ENCODE results near the gene FOSL1. TPM values are rescaled to one million over a fixed set of nuclear protein-coding genes. Genes with fewer than 3 reads are reported as not detected.

FOSL1 gene
- total RNA-seq, 1 donor from 2014 or later = 0.47 TPM

DNA sequence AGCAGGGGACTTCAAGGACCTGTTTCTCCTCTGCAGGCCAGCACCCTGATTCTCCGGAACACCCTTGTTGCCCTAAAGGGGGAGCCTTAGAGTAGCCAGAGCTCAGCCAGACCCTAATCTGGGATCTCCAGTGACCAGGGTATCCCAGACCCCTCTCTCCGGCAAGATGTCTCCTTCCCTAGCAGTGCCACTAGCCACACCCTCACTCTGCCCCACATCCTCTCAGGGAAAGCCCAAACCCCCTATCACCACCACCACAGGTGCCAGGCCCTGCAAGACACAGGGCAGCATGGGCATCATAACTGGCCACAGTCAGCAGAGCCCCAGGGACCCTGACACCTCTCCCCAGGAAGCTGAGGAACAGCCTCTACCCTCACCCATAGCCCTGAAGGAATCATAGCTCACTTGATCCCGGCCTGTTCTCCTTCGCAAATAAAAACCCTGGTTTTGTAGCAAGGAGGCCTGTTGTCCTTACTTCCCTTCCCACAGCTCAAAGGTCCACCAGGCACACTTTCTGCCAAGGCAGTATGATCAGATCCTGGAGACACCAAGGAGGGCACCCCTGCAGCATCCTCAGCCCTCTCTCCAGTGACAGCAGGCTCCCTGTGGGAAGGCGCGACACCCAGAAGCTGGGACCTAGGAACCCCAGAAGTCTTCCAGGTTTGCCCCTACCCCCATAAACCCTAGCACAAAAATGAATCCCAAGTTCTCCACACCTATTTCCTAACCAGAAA, 46.8 kb downstream of the FOSL1 start:
- H3K27me3 ChIP-seq (ENCODE audit: low read depth) = no peaks in the 10 kb centered on the region
- TF ChIP-seq, protein P1, sequence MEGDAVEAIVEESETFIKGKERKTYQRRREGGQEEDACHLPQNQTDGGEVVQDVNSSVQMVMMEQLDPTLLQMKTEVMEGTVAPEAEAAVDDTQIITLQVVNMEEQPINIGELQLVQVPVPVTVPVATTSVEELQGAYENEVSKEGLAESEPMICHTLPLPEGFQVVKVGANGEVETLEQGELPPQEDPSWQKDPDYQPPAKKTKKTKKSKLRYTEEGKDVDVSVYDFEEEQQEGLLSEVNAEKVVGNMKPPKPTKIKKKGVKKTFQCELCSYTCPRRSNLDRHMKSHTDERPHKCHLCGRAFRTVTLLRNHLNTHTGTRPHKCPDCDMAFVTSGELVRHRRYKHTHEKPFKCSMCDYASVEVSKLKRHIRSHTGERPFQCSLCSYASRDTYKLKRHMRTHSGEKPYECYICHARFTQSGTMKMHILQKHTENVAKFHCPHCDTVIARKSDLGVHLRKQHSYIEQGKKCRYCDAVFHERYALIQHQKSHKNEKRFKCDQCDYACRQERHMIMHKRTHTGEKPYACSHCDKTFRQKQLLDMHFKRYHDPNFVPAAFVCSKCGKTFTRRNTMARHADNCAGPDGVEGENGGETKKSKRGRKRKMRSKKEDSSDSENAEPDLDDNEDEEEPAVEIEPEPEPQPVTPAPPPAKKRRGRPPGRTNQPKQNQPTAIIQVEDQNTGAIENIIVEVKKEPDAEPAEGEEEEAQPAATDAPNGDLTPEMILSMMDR (IDR thresholded peaks at IDR 0.05; ENCODE audit: borderline replicate concordance) = no peak
- H3K36me3 ChIP-seq = peaks cover 60% of the 10 kb centered on the region
- H3K4me3 ChIP-seq = no peak overlapping the region
- no peak overlapping the region for H3K27ac ChIP-seq (replicated peaks)
- intact Hi-C loops (cut with micrococcal nuclease) = no loop called here
- DNase-seq = no peak
- peaks cover 44% of the 10 kb centered on the region for H3K4me1 ChIP-seq
- peaks cover 9% of the 10 kb centered on the region for H3K9me3 ChIP-seq (replicated peaks)

DNA sequence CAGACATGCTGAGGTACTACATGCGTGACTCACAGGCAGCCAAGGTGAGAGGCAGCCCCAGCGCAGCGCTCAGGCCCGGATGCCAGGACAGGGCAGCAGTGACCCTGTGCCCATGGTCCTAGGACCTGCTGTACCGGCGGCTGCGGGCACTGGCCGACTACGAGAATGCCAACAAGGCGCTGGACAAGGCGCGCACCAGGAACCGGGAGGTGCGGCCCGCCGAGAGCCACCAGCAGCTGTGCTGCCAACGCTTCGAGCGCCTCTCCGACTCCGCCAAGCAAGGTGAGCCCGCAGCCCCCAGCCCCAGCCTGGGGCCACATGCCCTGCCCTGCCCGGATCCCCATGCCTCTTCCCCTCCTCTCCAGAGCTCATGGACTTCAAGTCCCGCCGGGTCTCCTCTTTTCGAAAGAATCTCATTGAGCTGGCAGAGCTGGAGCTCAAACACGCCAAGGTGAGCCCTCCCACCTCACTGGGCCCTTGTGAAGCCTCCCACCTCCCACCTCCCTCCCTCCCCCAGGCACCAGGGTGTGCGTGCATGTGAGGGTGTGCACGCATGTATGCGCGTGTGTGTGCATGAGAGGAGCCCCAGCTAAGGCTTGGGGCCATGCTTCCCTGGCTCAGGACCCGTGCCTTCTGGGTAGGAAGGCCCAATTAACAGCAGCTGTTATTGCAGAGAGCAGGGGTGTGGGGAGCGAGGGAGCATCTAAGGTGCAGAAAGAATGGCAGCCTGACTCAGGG, 47.5 kb downstream of the FOSL1 start:
- Histone ChIP-seq H3K4me3 (no peak overlapping the region), H3K36me3 (peaks cover 60% of the 10 kb centered on the region), H3K27me3 (ENCODE audit: low read depth) (no peaks in the 10 kb centered on the region), H3K9me3 (replicated peaks) (peaks cover 9% of the 10 kb centered on the region), H3K27ac (replicated peaks) (no peak overlapping the region), H3K4me1 (peaks cover 41% of the 10 kb centered on the region)
- DNase-seq = no peak
- TF ChIP-seq, protein P1 (IDR thresholded peaks at IDR 0.05; ENCODE audit: borderline replicate concordance) = no peak
- intact Hi-C loops (cut with micrococcal nuclease) = no loop called here

DNA sequence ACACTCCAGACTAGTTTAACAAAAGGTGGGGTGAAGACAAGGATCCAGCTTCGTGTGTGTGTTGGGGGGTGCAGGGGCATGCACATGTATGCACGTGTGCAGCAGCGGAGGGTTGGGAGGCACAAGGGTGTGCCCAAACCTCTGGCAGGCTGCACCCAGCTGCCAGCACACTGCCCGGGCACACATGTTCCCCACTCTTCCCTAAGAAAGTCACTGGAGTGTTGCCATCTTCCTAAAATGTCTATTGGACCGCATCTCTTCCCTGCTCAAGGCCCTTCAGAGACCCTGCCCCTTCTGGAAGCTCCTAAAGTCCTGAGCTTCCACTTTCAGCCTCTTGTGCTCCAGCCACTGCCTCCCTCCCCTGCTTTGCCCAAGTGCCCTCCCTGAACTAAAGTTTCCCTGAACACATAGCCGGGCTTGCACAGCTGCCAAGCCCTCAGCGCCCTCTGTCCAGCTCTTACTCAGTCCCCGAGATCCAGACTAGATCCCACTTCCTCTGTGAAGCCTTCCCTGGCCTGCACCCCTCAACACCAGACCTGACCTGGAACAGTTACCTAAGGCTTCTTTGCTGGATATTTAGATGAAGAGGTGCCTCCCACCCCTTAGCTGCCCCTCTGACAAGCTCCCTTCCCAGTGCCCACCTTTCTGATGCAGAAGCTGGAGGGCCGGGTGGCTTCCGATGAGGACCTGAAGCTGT, 48.2 kb downstream of the FOSL1 start:
- H3K27me3 ChIP-seq (ENCODE audit: low read depth) = no peaks in the 10 kb centered on the region
- H3K36me3 ChIP-seq = peaks cover 60% of the 10 kb centered on the region
- H3K27ac ChIP-seq (replicated peaks) = no peak overlapping the region
- no peak for DNase-seq
- H3K9me3 ChIP-seq (replicated peaks) = peaks cover 9% of the 10 kb centered on the region
- H3K4me3 ChIP-seq = no peak overlapping the region
- intact Hi-C loops (cut with micrococcal nuclease) = no loop called here
- TF ChIP-seq, protein P1 (IDR thresholded peaks at IDR 0.05; ENCODE audit: borderline replicate concordance) = no peak
- peaks cover 34% of the 10 kb centered on the region for H3K4me1 ChIP-seq

DNA sequence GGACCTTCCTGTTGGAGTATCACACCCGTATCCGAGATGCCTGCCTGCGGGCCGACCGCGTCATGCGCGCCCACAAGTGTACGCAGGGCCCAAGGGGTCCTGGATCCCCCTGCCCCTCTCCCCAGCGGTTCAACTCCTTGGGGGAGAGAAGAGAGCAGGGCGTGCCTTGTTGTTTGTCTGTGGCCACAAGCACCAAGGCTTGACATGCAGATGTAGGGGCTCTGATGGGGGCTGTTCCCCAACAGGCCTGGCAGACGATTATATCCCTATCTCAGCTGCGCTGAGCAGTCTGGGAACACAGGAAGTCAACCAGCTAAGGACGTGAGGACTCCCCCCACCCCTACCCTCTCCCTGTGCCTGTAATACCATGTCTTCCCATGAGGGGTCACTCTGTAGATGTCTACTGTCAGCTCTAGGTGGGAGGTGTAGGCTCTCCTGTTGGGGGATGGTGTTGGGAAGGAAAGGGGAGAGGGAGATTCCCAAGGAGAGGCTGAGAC, 49.1 kb downstream of the FOSL1 start:
- H3K9me3 ChIP-seq (replicated peaks) = peaks cover 9% of the 10 kb centered on the region
- intact Hi-C loops (cut with micrococcal nuclease) = no loop called here
- no peak overlapping the region for H3K27ac ChIP-seq (replicated peaks)
- TF ChIP-seq, protein P1 (IDR thresholded peaks at IDR 0.05; ENCODE audit: borderline replicate concordance) = peak; percentile 26
- no peak overlapping the region for H3K4me3 ChIP-seq
- no peaks in the 10 kb centered on the region for H3K27me3 ChIP-seq (ENCODE audit: low read depth)
- peaks cover 26% of the 10 kb centered on the region for H3K4me1 ChIP-seq
- H3K36me3 ChIP-seq = peaks cover 57% of the 10 kb centered on the region
- no peak for DNase-seq
